HepG2 (cell line): ENCODE measurements around the gene C9orf43. TPM values are rescaled to one million over a fixed set of nuclear protein-coding genes. Genes with fewer than 3 reads are reported as not detected.

Source experiments
- CREB1 ChIP-seq, 2 experiments: fragments of 450-650 bp in 1 of 2; IDR thresholded peaks; 2 replicates each; pipeline ENCODE4 v1.6.1; 2016 to 2017; ENCODE audit warnings: control low read depth in 1 of 2, mild to moderate bottlenecking in 1 of 2, missing compliant biosample characterization in 1 of 2, missing genetic modification characterization in 1 of 2
- DPF2 ChIP-seq: sonication (generic); formaldehyde crosslinking; IDR thresholded peaks from 2 replicates; pipeline ENCODE4 v1.4.0; 2020; ENCODE audit warnings: mild to moderate bottlenecking, low read depth, missing genetic modification reagents, borderline replicate concordance
- EEA1 ChIP-seq: sonication (generic); formaldehyde crosslinking; IDR thresholded peaks from 2 replicates; pipeline ENCODE4 v1.5.1; 2020; ENCODE audit warnings: mild to moderate bottlenecking, missing genetic modification reagents, borderline replicate concordance
- FOSL2 ChIP-seq: sonication (generic); formaldehyde crosslinking; IDR thresholded peaks from 2 replicates; pipeline ENCODE4 v1.4.0; 2020; ENCODE audit warnings: missing genetic modification reagents
- GABPB1 ChIP-seq: IDR thresholded peaks from 2 replicates; pipeline ENCODE4 v1.6.1; 2016; ENCODE audit warnings: mild to moderate bottlenecking, missing genetic modification reagents, moderate library complexity, missing compliant biosample characterization
- GATA4 ChIP-seq: sonication (generic); IDR thresholded peaks from 2 replicates; pipeline ENCODE4 v1.6.1; 2016; ENCODE audit warnings: antibody characterized with exemption, low read depth, borderline replicate concordance
- GFI1 ChIP-seq: sonication (generic); formaldehyde crosslinking; IDR thresholded peaks from 2 replicates; pipeline ENCODE4 v1.5.0; 2020; ENCODE audit warnings: missing genetic modification reagents, mild to moderate bottlenecking, borderline replicate concordance
- MBNL3 ChIP-seq: fragments of 250-450 bp; sonication (Bioruptor Pico); conservative IDR thresholded peaks from 2 replicates; pipeline ENCODE4 v1.8.0; 2022; ENCODE audit warnings: mild to moderate bottlenecking, inconsistent platforms
- RXRB ChIP-seq: IDR thresholded peaks from 2 replicates; pipeline ENCODE4 v1.6.1; 2016; ENCODE audit warnings: borderline replicate concordance, missing genetic modification reagents, missing compliant biosample characterization
- SNRNP70 ChIP-seq: fragments of 200-400 bp; formaldehyde crosslinking; IDR thresholded peaks from 2 replicates; pipeline ENCODE4 v1.6.1; 2017; ENCODE audit warnings: mild to moderate bottlenecking, low read depth, low read length, moderate library complexity
- SSRP1 ChIP-seq: IDR thresholded peaks from 2 replicates; pipeline ENCODE4 v1.6.1; 2016; ENCODE audit warnings: control low read depth
- XBP1 ChIP-seq: sonication (generic); formaldehyde crosslinking; IDR thresholded peaks from 2 replicates; pipeline ENCODE4 v1.5.0; 2020; ENCODE audit warnings: missing genetic modification reagents
- ZBTB3 ChIP-seq: sonication (generic); formaldehyde crosslinking; IDR thresholded peaks from 2 replicates; pipeline ENCODE4 v1.4.0; 2020; ENCODE audit warnings: low read depth, mild to moderate bottlenecking, moderate library complexity, missing genetic modification reagents, borderline replicate concordance
- ZNF253 ChIP-seq: sonication (generic); formaldehyde crosslinking; IDR thresholded peaks from 2 replicates; pipeline ENCODE4 v1.8.0; 2022; ENCODE audit warnings: mild to moderate bottlenecking, missing genetic modification reagents, borderline replicate concordance
- ZNF274 ChIP-seq: sonication (generic); formaldehyde crosslinking; IDR thresholded peaks from 2 replicates; pipeline ENCODE4 v1.5.1; 2020; ENCODE audit warnings: mild to moderate bottlenecking, missing genetic modification reagents
- ZNF30 ChIP-seq: sonication (generic); formaldehyde crosslinking; IDR thresholded peaks from 2 replicates; pipeline ENCODE4 v1.5.0; 2020; ENCODE audit warnings: mild to moderate bottlenecking, missing genetic modification reagents
- ZNF337 ChIP-seq: sonication (generic); formaldehyde crosslinking; IDR thresholded peaks from 2 replicates; pipeline ENCODE4 v1.5.1; 2020; ENCODE audit warnings: missing genetic modification reagents, low read depth, mild to moderate bottlenecking, borderline replicate concordance
- ZNF780A ChIP-seq: sonication (generic); formaldehyde crosslinking; IDR thresholded peaks from 2 replicates; pipeline ENCODE4 v1.8.0; 2022; ENCODE audit warnings: mild to moderate bottlenecking, missing genetic modification reagents, moderate library complexity
- polyA plus RNA-seq, 8 experiments: library from polyadenylated mRNA; depleted of rRNA in 3 of 8; stranded (reverse) in 7 of 8; unstranded in 1 of 8; fragments of >200 nt; fragmentation: Illumina TruSeq in 4 of 8; extraction: Trizol in 4 of 8; gene quantifications; 2 replicates each; pipeline versions ENCODE4 v1.2.1 to v1.2.3, GENCODE V29; 2011 to 2016; ENCODE audit warnings: low read depth in 4 of 8, missing spikeins in 1 of 8, mixed read lengths in 1 of 8; ENCODE audit not compliant: insufficient read depth in 1 of 8
- total RNA-seq, 5 experiments: library from RNA; depleted of rRNA; stranded (reverse); fragments of >200 nt; fragmentation: Illumina TruSeq; extraction: Trizol; gene quantifications; 2 replicates each; pipeline ENCODE4 v1.2.3, GENCODE V29; 2016; ENCODE audit warnings: low read depth in 1 of 5
- TF ChIP-seq, protein P1 (sequence below): sonication (generic); formaldehyde crosslinking; IDR thresholded peaks from 2 replicates; pipeline ENCODE4 v1.8.0; 2022; ENCODE audit warnings: mild to moderate bottlenecking, missing genetic modification reagents, moderate library complexity
- TF ChIP-seq, protein P2 (sequence below): IDR thresholded peaks from 2 replicates; pipeline ENCODE4 v1.6.1; 2012; ENCODE audit warnings: low read depth, low read length, improper control_type of control experiment
- TF ChIP-seq, protein P3 (sequence below): sonication (generic); formaldehyde crosslinking; IDR thresholded peaks from 2 replicates; pipeline ENCODE4 v1.5.0; 2020; ENCODE audit warnings: mild to moderate bottlenecking, missing genetic modification reagents, moderate library complexity
- TF ChIP-seq, protein P4 (sequence below): IDR thresholded peaks from 2 replicates; pipeline ENCODE4 v1.6.1; 2016; ENCODE audit warnings: missing biosample characterization, missing genetic modification reagents, low read depth
- TF ChIP-seq, protein P5 (sequence below): IDR thresholded peaks from 2 replicates; pipeline ENCODE4 v1.6.1; 2016; ENCODE audit warnings: low read depth, borderline replicate concordance

The C9orf43 gene
- total and polyA plus RNA-seq, 2 of the 13 experiments (the other 11 are each of a cell fraction or from before 2014, with no cell fraction given) = 0.24 to 0.31 TPM

DNA sequence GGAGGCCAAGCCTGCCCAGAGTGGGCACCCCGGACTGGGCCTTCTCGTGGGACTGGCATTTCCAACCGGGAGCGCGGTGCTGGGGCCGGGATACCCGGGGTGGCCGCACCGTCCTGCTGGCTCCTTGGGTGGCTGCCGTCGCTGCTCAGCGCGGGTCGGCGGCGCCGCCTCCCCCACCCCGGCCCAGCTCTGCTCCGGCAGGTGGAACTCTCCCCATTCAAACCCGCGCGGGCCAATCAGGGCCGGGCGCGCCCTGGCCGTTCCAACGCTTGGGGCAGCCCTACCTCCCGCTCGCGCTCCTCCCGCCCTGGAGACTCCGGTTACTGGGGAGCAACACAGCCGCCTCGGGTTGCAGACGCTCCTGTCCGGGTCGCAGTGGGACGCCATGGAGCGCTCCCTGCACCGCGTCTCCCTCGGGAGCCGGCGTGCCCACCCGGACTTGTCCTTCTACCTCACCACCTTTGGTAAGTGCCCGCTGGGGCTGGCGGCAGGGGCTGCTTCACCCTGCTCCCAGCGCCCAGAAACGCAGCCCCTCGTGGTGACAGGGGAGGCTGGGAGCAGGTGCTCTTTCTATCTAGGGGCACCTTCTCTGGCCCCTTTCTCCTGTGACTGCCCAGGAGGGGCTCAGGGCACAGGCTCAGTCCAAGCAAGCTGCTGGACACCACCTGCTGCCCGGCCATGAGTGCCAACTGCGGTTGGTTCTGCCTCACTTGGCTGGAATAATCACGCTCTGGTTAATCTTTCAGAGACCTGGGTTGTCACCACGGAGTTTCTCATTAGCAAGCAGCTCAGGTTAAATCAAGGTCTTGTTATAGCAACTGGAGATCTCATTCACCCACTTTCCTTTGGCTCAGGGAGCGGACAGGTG, 53.1 kb downstream of the C9orf43 start, which contains the start of gene RGS3 (continued):
- TF ChIP-seq ZNF30 (CRISPR knock-in tag) (no peak), DPF2 (CRISPR knock-in tag) (no peak), XBP1 (CRISPR knock-in tag) (no peak), GABPB1 (peak; percentile 50; the same call in 1 of the 2 replicates), FOSL2 (CRISPR knock-in tag) (no peak), SSRP1 (CRISPR knock-in tag) (no peak), ZNF337 (no peak), CREB1 (IDR thresholded peaks at IDR 0.05) (no peak), CREB1 (CRISPR knock-in tag; IDR thresholded peaks at IDR 0.05) (no peak), GATA4 (no peak), MBNL3 (CRISPR knock-in tag) (no peak), ZNF780A (0 out of 2 replicates have a peak, but pooled peaks have one; percentile 60), ZNF274 (CRISPR knock-in tag) (no peak; the same call in 1 of the 2 replicates), GFI1 (CRISPR knock-in tag) (peak; percentile 80), RXRB (CRISPR knock-in tag) (peak; percentile 28; the same call in 1 of the 2 replicates), ZNF253 (CRISPR knock-in tag) (no peak), SNRNP70 (no peak), EEA1 (CRISPR knock-in tag) (no peak), ZBTB3 (CRISPR knock-in tag) (no peak)
- TF ChIP-seq, protein P1, sequence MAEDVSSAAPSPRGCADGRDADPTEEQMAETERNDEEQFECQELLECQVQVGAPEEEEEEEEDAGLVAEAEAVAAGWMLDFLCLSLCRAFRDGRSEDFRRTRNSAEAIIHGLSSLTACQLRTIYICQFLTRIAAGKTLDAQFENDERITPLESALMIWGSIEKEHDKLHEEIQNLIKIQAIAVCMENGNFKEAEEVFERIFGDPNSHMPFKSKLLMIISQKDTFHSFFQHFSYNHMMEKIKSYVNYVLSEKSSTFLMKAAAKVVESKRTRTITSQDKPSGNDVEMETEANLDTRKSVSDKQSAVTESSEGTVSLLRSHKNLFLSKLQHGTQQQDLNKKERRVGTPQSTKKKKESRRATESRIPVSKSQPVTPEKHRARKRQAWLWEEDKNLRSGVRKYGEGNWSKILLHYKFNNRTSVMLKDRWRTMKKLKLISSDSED (CRISPR knock-in tag) = no peak
- TF ChIP-seq, protein P2, sequence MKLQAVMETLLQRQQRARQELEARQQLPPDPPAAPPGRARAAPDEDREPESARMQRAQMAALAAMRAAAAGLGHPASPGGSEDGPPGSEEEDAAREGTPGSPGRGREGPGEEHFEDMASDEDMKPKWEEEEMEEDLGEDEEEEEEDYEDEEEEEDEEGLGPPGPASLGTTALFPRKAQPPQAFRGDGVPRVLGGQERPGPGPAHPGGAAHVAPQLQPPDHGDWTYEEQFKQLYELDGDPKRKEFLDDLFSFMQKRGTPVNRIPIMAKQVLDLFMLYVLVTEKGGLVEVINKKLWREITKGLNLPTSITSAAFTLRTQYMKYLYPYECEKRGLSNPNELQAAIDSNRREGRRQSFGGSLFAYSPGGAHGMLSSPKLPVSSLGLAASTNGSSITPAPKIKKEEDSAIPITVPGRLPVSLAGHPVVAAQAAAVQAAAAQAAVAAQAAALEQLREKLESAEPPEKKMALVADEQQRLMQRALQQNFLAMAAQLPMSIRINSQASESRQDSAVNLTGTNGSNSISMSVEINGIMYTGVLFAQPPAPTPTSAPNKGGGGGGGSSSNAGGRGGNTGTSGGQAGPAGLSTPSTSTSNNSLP = no peak
- TF ChIP-seq, protein P3, sequence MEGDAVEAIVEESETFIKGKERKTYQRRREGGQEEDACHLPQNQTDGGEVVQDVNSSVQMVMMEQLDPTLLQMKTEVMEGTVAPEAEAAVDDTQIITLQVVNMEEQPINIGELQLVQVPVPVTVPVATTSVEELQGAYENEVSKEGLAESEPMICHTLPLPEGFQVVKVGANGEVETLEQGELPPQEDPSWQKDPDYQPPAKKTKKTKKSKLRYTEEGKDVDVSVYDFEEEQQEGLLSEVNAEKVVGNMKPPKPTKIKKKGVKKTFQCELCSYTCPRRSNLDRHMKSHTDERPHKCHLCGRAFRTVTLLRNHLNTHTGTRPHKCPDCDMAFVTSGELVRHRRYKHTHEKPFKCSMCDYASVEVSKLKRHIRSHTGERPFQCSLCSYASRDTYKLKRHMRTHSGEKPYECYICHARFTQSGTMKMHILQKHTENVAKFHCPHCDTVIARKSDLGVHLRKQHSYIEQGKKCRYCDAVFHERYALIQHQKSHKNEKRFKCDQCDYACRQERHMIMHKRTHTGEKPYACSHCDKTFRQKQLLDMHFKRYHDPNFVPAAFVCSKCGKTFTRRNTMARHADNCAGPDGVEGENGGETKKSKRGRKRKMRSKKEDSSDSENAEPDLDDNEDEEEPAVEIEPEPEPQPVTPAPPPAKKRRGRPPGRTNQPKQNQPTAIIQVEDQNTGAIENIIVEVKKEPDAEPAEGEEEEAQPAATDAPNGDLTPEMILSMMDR (CRISPR knock-in tag) = peak; percentile 44
- TF ChIP-seq, protein P4, sequence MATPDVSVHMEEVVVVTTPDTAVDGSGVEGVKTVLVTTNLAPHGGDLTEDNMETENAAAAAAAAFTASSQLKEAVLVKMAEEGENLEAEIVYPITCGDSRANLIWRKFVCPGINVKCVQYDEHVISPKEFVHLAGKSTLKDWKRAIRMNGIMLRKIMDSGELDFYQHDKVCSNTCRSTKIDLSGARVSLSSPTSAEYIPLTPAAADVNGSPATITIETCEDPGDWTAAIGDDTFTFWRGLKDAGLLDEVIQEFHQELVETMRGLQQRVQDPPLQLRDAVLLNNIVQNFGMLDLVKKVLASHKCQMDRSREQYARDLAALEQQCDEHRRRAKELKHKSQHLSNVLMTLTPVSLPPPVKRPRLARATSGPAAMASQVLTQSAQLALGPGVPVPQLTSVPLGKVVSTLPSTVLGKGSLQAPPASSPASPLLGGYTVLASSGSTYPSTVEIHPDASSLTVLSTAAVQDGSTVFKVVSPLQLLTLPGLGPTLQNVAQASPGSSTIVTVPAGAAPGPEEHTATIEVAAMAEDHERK (CRISPR knock-in tag) = no peak
- TF ChIP-seq, protein P5, sequence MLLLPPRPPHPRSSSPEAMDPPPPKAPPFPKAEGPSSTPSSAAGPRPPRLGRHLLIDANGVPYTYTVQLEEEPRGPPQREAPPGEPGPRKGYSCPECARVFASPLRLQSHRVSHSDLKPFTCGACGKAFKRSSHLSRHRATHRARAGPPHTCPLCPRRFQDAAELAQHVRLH (CRISPR knock-in tag) = no peak
